ENCODE measurements around the gene MUS81. TPM values are rescaled to one million over a fixed set of nuclear protein-coding genes. Genes with fewer than 3 reads are reported as not detected.

The MUS81 gene
- total and polyA plus RNA-seq, 2 of the 4 experiments (the other 2 are of a cell fraction) = 23.7 to 47.9 TPM

DNA sequence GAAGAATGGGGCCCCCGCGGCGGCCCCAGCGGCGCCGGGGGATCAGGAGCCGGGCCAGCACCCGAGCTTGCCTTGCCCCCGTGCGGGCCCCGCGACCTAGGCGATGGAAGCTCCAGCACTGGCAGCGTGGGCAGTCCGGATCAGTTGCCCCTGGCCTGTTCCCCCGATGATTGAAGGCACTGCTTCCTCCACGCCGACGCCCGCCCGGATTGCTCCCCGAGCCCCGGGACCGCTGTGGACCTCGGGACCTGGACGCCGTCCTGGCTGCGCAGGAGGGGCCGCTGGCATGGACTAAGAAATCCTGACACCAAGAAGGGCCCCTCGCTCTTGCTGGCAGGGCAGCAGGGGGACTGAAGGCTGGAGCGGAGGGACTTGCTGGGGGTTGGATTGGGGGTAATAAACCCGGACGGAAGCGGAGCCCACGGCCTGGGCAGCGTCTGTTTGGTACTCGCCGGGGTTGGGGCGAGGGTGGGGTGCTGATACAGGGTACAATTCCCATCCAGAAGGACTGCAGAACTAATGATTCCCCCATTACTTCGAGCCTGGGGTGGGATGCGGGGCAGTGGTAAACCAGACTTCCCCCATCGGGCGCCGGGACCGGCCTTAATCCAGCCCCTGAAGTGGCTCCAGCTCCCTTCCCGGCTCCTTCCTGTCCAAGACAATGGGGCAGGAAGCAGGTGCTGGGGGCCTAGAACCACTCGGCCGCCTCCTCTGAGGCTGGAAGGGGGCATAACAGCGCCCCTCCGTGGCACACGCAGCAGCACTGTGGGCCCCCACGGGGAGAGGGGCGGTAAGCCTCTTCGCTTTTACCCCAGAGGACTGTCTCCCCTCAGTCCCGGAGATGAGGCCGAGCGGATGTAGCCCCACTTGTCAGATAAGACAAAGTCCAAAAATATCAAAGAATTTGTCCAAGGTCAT is 31.2 kb downstream of the MUS81 start:
- ATAC-seq (ENCODE audit: low read depth) (no peak), DNase-seq (no peak)
- dilution Hi-C loops (cut with HindIII; ENCODE audit: low sequenced_read_pairs, unreplicated experiment) = no loop called here
- H3K27ac ChIP-seq (ENCODE audit: insufficient read depth, low read length) = peak overlapping the region; percentile 93
- no peak overlapping the region for H2BK20ac ChIP-seq (ENCODE audit: low read depth, low read length)
- H3K9ac ChIP-seq (ENCODE audit: low read depth, low read length) = peak overlapping the region; percentile 88
- ChIA-PET POLR2A (ENCODE audit: unreplicated experiment) (interaction anchor here (0.7 to 4.4 kb wide), 7 partner anchors 10 to 71 kb away, joined by 3 to 20 read pairs (median 6); partner anchors contain the start of gene MUS81), CTCF (interaction anchor here (1.0 to 2.0 kb wide), 2 partner anchors 23 to 25 kb away, joined by 3 to 9 read pairs; no protein-coding TSS in a partner anchor)
- peaks cover 32% of the 10 kb centered on the region for H3K4me1 ChIP-seq (ENCODE audit: control insufficient read depth, insufficient read depth, low read length)
- H4K91ac ChIP-seq (ENCODE audit: insufficient read depth, low read depth, low read length) = no peak overlapping the region; the same call in 1 of the 2 replicates
- peak overlapping the region; percentile 77 for H3K56ac ChIP-seq (ENCODE audit: extremely low read depth, insufficient read depth, low read length)
- peak overlapping the region in 1 of 2 experiments; percentile 33; a peak in 2 of 4 replicates for H4K8ac ChIP-seq (ENCODE audit: low read depth in 2 of 2, low read length in 2 of 2)
- H2AK5ac ChIP-seq (ENCODE audit: low read depth, low read length) = peak overlapping the region; percentile 40; the same call in 1 of the 2 replicates
- H3K14ac ChIP-seq (replicated peaks; ENCODE audit: low read depth, low read length) = peak overlapping the region; percentile 71
- peak overlapping the region; percentile 5; the same call in 1 of the 2 replicates for H3K18ac ChIP-seq (ENCODE audit: low read depth, low read length)
- intact Hi-C loops (cut with micrococcal nuclease) = no loop called here
- WGBS, 2 experiments (ENCODE audit: extremely low coverage in 2 of 2, insufficient read length in 1 of 2) = 1% methylated on average over 38 of the region's 57 CpGs; no CpG with 5 or more reads in 1 of the 2 experiments
- H2AK9ac ChIP-seq (replicated peaks; ENCODE audit: low read depth, low read length, poor library complexity) = peak overlapping the region; percentile 83
- peaks cover 0 to 39% of the 10 kb centered on the region in 2 experiments for H3K79me1 ChIP-seq (ENCODE audit: low read depth in 1 of 2, low read length in 2 of 2)
- peak overlapping the region; percentile 63 for H3K4me3 ChIP-seq (ENCODE audit: insufficient read depth, low read depth, low read length)
- no peaks in the 10 kb centered on the region for H3K9me3 ChIP-seq (ENCODE audit: control insufficient read depth, insufficient read depth, low read length)
- peaks cover 40% of the 10 kb centered on the region for H3K36me3 ChIP-seq (ENCODE audit: control insufficient read depth, insufficient read depth, low read length)
- peak overlapping the region; percentile 84 for H2BK5ac ChIP-seq (ENCODE audit: low read depth, low read length, poor library complexity, severe bottlenecking)
- H2BK120ac ChIP-seq (ENCODE audit: low read depth, low read length) = peak overlapping the region; percentile 17; the same call in 1 of the 2 replicates
- peak overlapping the region; percentile 55 for H3K4ac ChIP-seq (ENCODE audit: low read depth, low read length)
- peaks cover 69% of the 10 kb centered on the region for H4K20me1 ChIP-seq (ENCODE audit: insufficient read depth, low read length)
- H3K23ac ChIP-seq (ENCODE audit: low read depth, low read length) = peak overlapping the region; percentile 77
- peak overlapping the region; percentile 5; the same call in 1 of the 2 replicates for H4K5ac ChIP-seq (ENCODE audit: low read depth, low read length)
- H2AFZ ChIP-seq (replicated peaks; ENCODE audit: low read length, poor library complexity) = peak overlapping the region; percentile 67
- H3K27me3 ChIP-seq (ENCODE audit: control insufficient read depth, insufficient read depth, low read length) = no peaks in the 10 kb centered on the region
- no TSS peak for BruUV-seq (replicated peaks)
- peak overlapping the region; percentile 3; the same call in 1 of the 3 replicates for H2BK15ac ChIP-seq (ENCODE audit: low read depth, low read length)
- in situ Hi-C loops (cut with MboI; ENCODE audit: low sequenced_read_pairs) = loop anchor here (5.0 kb wide), 1 partner anchor 71 kb away; the partner anchor contains the start of gene SART1
- H3K9me1 ChIP-seq (ENCODE audit: insufficient read depth, low read length) = 0 out of 2 replicates have a peak, but pooled peaks cover 4% of the 10 kb centered on the region
- peak overlapping the region; percentile 84 for H3K4me2 ChIP-seq (ENCODE audit: low read depth, low read length)
- TF ChIP-seq MAZ (IDR thresholded peaks at IDR 0.05; ENCODE audit: borderline replicate concordance, low read depth, low read length) (0 out of 2 replicates have a peak, but pooled peaks have one; percentile 7), MAFK (IDR thresholded peaks at IDR 0.05; ENCODE audit: low read depth, low read length) (no peak), NFE2L2 (IDR thresholded peaks at IDR 0.05; ENCODE audit: low read depth, low read length) (no peak), BHLHE40 (IDR thresholded peaks at IDR 0.05; ENCODE audit: low read depth, low read length) (no peak), RAD21 (IDR thresholded peaks at IDR 0.05; ENCODE audit: low read length) (0 out of 2 replicates have a peak, but pooled peaks have one; percentile 3), RCOR1 (IDR thresholded peaks at IDR 0.05; ENCODE audit: insufficient replicate concordance, low read length) (no peak), SMC3 (IDR thresholded peaks at IDR 0.05; ENCODE audit: low read depth, low read length) (no peak), POLR2A (IDR thresholded peaks at IDR 0.05; ENCODE audit: low read depth, low read length) (peak; percentile 50), MXI1 (IDR thresholded peaks at IDR 0.05; ENCODE audit: borderline replicate concordance, low read depth, low read length) (no peak), RFX5 (IDR thresholded peaks at IDR 0.05; ENCODE audit: low read depth, low read length) (no peak), FOS (IDR thresholded peaks at IDR 0.05; ENCODE audit: low read depth, low read length) (no peak), CHD1 (IDR thresholded peaks at IDR 0.05; ENCODE audit: low read depth, low read length) (no peak), CEBPB (IDR thresholded peaks at IDR 0.05; ENCODE audit: low read depth, low read length) (no peak)
- TF ChIP-seq, protein P1, sequence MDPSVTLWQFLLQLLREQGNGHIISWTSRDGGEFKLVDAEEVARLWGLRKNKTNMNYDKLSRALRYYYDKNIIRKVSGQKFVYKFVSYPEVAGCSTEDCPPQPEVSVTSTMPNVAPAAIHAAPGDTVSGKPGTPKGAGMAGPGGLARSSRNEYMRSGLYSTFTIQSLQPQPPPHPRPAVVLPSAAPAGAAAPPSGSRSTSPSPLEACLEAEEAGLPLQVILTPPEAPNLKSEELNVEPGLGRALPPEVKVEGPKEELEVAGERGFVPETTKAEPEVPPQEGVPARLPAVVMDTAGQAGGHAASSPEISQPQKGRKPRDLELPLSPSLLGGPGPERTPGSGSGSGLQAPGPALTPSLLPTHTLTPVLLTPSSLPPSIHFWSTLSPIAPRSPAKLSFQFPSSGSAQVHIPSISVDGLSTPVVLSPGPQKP (IDR thresholded peaks at IDR 0.05; ENCODE audit: borderline replicate concordance, low read depth, low read length) = no peak
- TF ChIP-seq, protein P2, sequence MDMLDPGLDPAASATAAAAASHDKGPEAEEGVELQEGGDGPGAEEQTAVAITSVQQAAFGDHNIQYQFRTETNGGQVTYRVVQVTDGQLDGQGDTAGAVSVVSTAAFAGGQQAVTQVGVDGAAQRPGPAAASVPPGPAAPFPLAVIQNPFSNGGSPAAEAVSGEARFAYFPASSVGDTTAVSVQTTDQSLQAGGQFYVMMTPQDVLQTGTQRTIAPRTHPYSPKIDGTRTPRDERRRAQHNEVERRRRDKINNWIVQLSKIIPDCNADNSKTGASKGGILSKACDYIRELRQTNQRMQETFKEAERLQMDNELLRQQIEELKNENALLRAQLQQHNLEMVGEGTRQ (IDR thresholded peaks at IDR 0.05; ENCODE audit: low read depth, low read length) = no peak

Data from IMR-90 (cell line).